Heart left ventricle (tissue), 16 donors: ENCODE data around the gene LCE3C. TPM values are rescaled to one million over a fixed set of nuclear protein-coding genes. Genes with fewer than 3 reads are reported as not detected.

ENCODE experiments used
- ATAC-seq, 4 donors: fragments of 200-7000 bp; cut with Tn5 transposase; one replicate each; pipeline ENCODE4 v1.9.1; 2020 to 2022; ENCODE audit warnings: moderate library complexity in 4 of 4, mild to moderate bottlenecking in 3 of 4, moderate number of reproducible peaks in 1 of 4
- DNase-seq, 5 donors: peaks; one replicate each; pipeline ENCODE4 v3.0.0-alpha.2; 2020
- H3K27ac ChIP-seq, 12 donors: fragments of 200-600 bp; sonication (generic) in 4 of 12; one replicate each; pipeline versions ENCODE4 v1.5.0 to v1.8.0; 2016 to 2022; ENCODE audit warnings: mild to moderate bottlenecking in 2 of 12
- H3K27me3 ChIP-seq, 9 donors: fragments of 200-600 bp; sonication (generic) in 2 of 9; one replicate each; pipeline versions ENCODE4 v1.5.1 to v1.8.0; 2016 to 2022; ENCODE audit warnings: mild to moderate bottlenecking in 3 of 9
- H3K36me3 ChIP-seq, 9 donors: fragments of 200-600 bp; sonication (generic) in 2 of 9; one replicate each; pipeline versions ENCODE4 v1.5.0 to v1.8.0; 2018 to 2022; ENCODE audit warnings: mild to moderate bottlenecking in 2 of 9
- H3K4me1 ChIP-seq, 12 donors: fragments of 200-600 bp; sonication (generic) in 4 of 12; one replicate each; pipeline versions ENCODE4 v1.5.0 to v1.8.0; 2016 to 2022; ENCODE audit warnings: mild to moderate bottlenecking in 3 of 12
- H3K4me3 ChIP-seq, 12 donors: fragments of 200-600 bp; sonication (generic) in 4 of 12; one replicate each; pipeline versions ENCODE4 v1.5.0 to v1.8.0; 2017 to 2022; ENCODE audit warnings: mild to moderate bottlenecking in 9 of 12, moderate library complexity in 4 of 12
- H3K9me3 ChIP-seq, 12 donors: fragments of 200-600 bp; sonication (generic) in 4 of 12; one replicate each; pipeline versions ENCODE4 v1.5.0 to v1.8.0; 2016 to 2022; ENCODE audit warnings: mild to moderate bottlenecking in 1 of 12
- CTCF ChIP-seq, 12 donors: fragments of 200-600 bp; sonication (generic) in 4 of 12; IDR thresholded peaks; one replicate each; pipeline versions ENCODE4 v1.5.0 to v1.8.0; 2018 to 2022; ENCODE audit warnings: antibody characterized with exemption in 12 of 12, mild to moderate bottlenecking in 5 of 12
- POLR2A ChIP-seq, 2 donors: fragments of 450-650 bp; IDR thresholded peaks; one replicate each; pipeline ENCODE4 v1.6.1; 2017; ENCODE audit warnings: antibody characterized with exemption in 2 of 2, mild to moderate bottlenecking in 2 of 2, moderate library complexity in 2 of 2
- WGBS, 4 donors: extraction: QIAGEN DNeasy Blood & Tissue Kit in 2 of 4; methylation state at CpG; one replicate each; pipeline versions ENCODE4 v1.1.5 to v1.1.7; 2013 to 2018; 5-methylcytosine and 5-hydroxymethylcytosine counted together
- intact Hi-C, 10 donors: fragments of 100-400 bp; cut with DNase I; formaldehyde crosslinking; loops; one replicate each; pipeline versions ENCODE4 v1.11.1 to v1.14.2; 2022
- polyA plus RNA-seq, 2 donors: library from polyadenylated mRNA; stranded (reverse); fragments of 200-250 nt; gene quantifications; one replicate each; pipeline ENCODE4 v1.2.3, GENCODE V29; 2013
- total RNA-seq, 9 donors: library from RNA; depleted of rRNA in 2 of 9; stranded (reverse); fragments of >200 nt in 2 of 9; fragmentation: NEBNext Ultra II Directional in 3 of 9; extraction: Animal tissue kit (Norgen Biotek cat#: 25700) in 3 of 9; gene quantifications; one replicate each; pipeline versions ENCODE4 v1.1.0 to v1.2.4, GENCODE V29; 2016 to 2023
- donor health status: ischemic (EF 13 %, LVEDD 7.1; RV severe dilation, severe dysfunction).
- donor health status: healthy with polysubstance abuse.
- donor health status: DM: no; HTN: yes; CAD: no.
- donor health status: DM: no; HTN: no; CAD: no.
- donor health status: ischemic (EF 25% LVEDD 6.9; RV normal size, moderate dysfunction).
- donor health status: ischemic (EF 25% LVEDD 5.7; RV mildly dilated, moderate dysfunction).
- donor health status: healthy.
- donor health status: DM: yes; HTN: yes; CAD: no.
- donor health status: ischemic (EF 35%, LVEDD 5.7; RV mildly dilated, moderate dysfunction).
- donor health status: nonischemic (EF 11% LVEDD 7.7; RV severe dilation, severe dysfunction).
- donor health status: DM: yes; HTN: yes; CAD: no.
- donor health status: PGD.
- donor health status: ischemic (EF 29% LVEDD 5.4; RV normal size, mild dysfunction).
- donor health status: nonischemic (EF 23%, LVEDD 6.1; RV moderate dilation, normal function).

The LCE3C gene
- total and polyA plus RNA-seq, 11 donors: not detected

GRCh38 chr1:152643945-152644344 is 43.9 kb downstream of the LCE3C start:
- no peak for DNase-seq
- 56 to 66% (median 61%) methylated on average over 3 of the region's 3 CpGs for whole genome bisulfite sequencing, 4 donors
- TF ChIP-seq POLR2A (IDR thresholded peaks at IDR 0.05) (no peak), CTCF (IDR thresholded peaks at IDR 0.05) (no peak)
- Histone ChIP-seq H3K4me3 (no peak overlapping the region), H3K4me1 (no peaks in the 10 kb centered on the region), H3K36me3 (no peaks in the 10 kb centered on the region), H3K27me3 (peaks cover 0 to 6% (median 0%) of the 10 kb centered on the region in 9 donors), H3K27ac (no peak overlapping the region), H3K9me3 (peaks cover 0 to 6% (median 0%) of the 10 kb centered on the region in 12 donors)
- intact Hi-C loops: no loop called here
- ATAC-seq: no peak

- intact Hi-C loops: no loop called here
- Histone ChIP-seq H3K27ac (no peak overlapping the region), H3K4me1 (no peaks in the 10 kb centered on the region), H3K36me3 (no peaks in the 10 kb centered on the region), H3K27me3 (peaks cover 0 to 6% (median 0%) of the 10 kb centered on the region in 9 donors), H3K4me3 (no peak overlapping the region), H3K9me3 (no peaks in the 10 kb centered on the region)
- 34 to 46% (median 42%) methylated on average over 3 of the region's 3 CpGs for WGBS, 4 donors
- TF ChIP-seq POLR2A (IDR thresholded peaks at IDR 0.05): no peak
- no peak for TF ChIP-seq CTCF (IDR thresholded peaks at IDR 0.05)
- DNase-seq: no peak
- ATAC-seq: no peak
Observed at GRCh38 chr1:152645146-152645545, 45.1 kb downstream of the LCE3C start.

- no peak for DNase-seq
- Histone ChIP-seq H3K4me1 (no peaks in the 10 kb centered on the region), H3K27ac (no peak overlapping the region), H3K36me3 (no peaks in the 10 kb centered on the region), H3K9me3 (no peaks in the 10 kb centered on the region), H3K27me3 (peaks cover 0 to 9% (median 0%) of the 10 kb centered on the region in 9 donors), H3K4me3 (no peak overlapping the region)
- ATAC-seq: no peak
- no peak for TF ChIP-seq POLR2A (IDR thresholded peaks at IDR 0.05)
- TF ChIP-seq CTCF (IDR thresholded peaks at IDR 0.05): no peak
- intact Hi-C loops: no loop called here
Observed at GRCh38 chr1:152646656-152647055, 46.6 kb downstream of the LCE3C start.

Other genes with a start within 250 kb of the LCE3C start
- gene FLG2, start 240.2 kb upstream of the LCE3C start, total RNA-seq: not detected
- not detected for gene FLG2, start 240.2 kb upstream of the LCE3C start, polyA plus RNA-seq
- gene CRNN, start 186.0 kb upstream of the LCE3C start, total RNA-seq: not detected
- under 1 TPM in 1 of 2 donors, not detected in 1; 0.24 TPM for gene CRNN, start 186.0 kb upstream of the LCE3C start, polyA plus RNA-seq
- gene LCE5A, start 89.4 kb upstream of the LCE3C start, total RNA-seq: not detected
- not detected for gene LCE5A, start 89.4 kb upstream of the LCE3C start, polyA plus RNA-seq
- gene CRCT1, start 85.8 kb upstream of the LCE3C start, total RNA-seq: not detected
- gene CRCT1, start 85.8 kb upstream of the LCE3C start, polyA plus RNA-seq: not detected
- gene LCE3E, start 33.5 kb upstream of the LCE3C start, total RNA-seq: not detected
- not detected for gene LCE3E, start 33.5 kb upstream of the LCE3C start, polyA plus RNA-seq
- not detected for gene LCE3D, start 19.7 kb upstream of the LCE3C start, total RNA-seq
- not detected for gene LCE3D, start 19.7 kb upstream of the LCE3C start, polyA plus RNA-seq
- gene LCE3B, start 13.6 kb downstream of the LCE3C start, total RNA-seq: not detected
- not detected for gene LCE3B, start 13.6 kb downstream of the LCE3C start, polyA plus RNA-seq
- gene LCE3A, start 22.9 kb downstream of the LCE3C start, total RNA-seq: not detected
- not detected for gene LCE3A, start 22.9 kb downstream of the LCE3C start, polyA plus RNA-seq
- gene LCE2D, start 63.1 kb downstream of the LCE3C start, total RNA-seq: not detected
- gene LCE2D, start 63.1 kb downstream of the LCE3C start, polyA plus RNA-seq: not detected
- not detected for gene LCE2C, start 75.0 kb downstream of the LCE3C start, total RNA-seq
- gene LCE2C, start 75.0 kb downstream of the LCE3C start, polyA plus RNA-seq: not detected
- gene LCE2B, start 85.9 kb downstream of the LCE3C start, total RNA-seq: not detected
- gene LCE2B, start 85.9 kb downstream of the LCE3C start, polyA plus RNA-seq: not detected
- gene LCE2A, start 98.1 kb downstream of the LCE3C start, total RNA-seq: not detected
- not detected for gene LCE2A, start 98.1 kb downstream of the LCE3C start, polyA plus RNA-seq
- not detected for gene LCE4A, start 107.9 kb downstream of the LCE3C start, total RNA-seq
- not detected for gene LCE4A, start 107.9 kb downstream of the LCE3C start, polyA plus RNA-seq
- not detected for gene KPRP, start 157.8 kb downstream of the LCE3C start, total RNA-seq
- gene KPRP, start 157.8 kb downstream of the LCE3C start, polyA plus RNA-seq: not detected
- gene LCE1F, start 174.9 kb downstream of the LCE3C start, total RNA-seq: not detected
- gene LCE1F, start 174.9 kb downstream of the LCE3C start, polyA plus RNA-seq: not detected
- not detected for gene LCE1E, start 186.0 kb downstream of the LCE3C start, total RNA-seq
- gene LCE1E, start 186.0 kb downstream of the LCE3C start, polyA plus RNA-seq: not detected
- not detected for gene LCE1D, start 196.5 kb downstream of the LCE3C start, total RNA-seq
- not detected for gene LCE1D, start 196.5 kb downstream of the LCE3C start, polyA plus RNA-seq
- gene LCE1C, start 206.4 kb downstream of the LCE3C start, total RNA-seq: not detected
- gene LCE1C, start 206.4 kb downstream of the LCE3C start, polyA plus RNA-seq: not detected
- not detected for gene LCE1B, start 211.7 kb downstream of the LCE3C start, total RNA-seq
- not detected for gene LCE1B, start 211.7 kb downstream of the LCE3C start, polyA plus RNA-seq
- gene LCE1A, start 227.2 kb downstream of the LCE3C start, total RNA-seq: not detected
- gene LCE1A, start 227.2 kb downstream of the LCE3C start, polyA plus RNA-seq: not detected
- not detected for gene LCE6A, start 242.6 kb downstream of the LCE3C start, total RNA-seq
- not detected for gene LCE6A, start 242.6 kb downstream of the LCE3C start, polyA plus RNA-seq